Fibroblast of skin of right quadriceps (primary cell): Measurements from ENCODE around the gene CNRIP1.

Experiments
- DNase-seq: peaks from one replicate; pipeline ENCODE4 v3.0.0-alpha.2; 2013

CNRIP1 gene

GRCh38 chr2:68291314-68291713 lies 28.4 kb downstream of the CNRIP1 start:
- no peak for DNase-seq

- DNase-seq = no peak
Observed at GRCh38 chr2:68290901-68291300, 28.8 kb downstream of the CNRIP1 start.

GRCh38 chr2:68287580-68288441 lies 31.9 kb downstream of the CNRIP1 start:
- DNase-seq = peak; percentile 42

DNA sequence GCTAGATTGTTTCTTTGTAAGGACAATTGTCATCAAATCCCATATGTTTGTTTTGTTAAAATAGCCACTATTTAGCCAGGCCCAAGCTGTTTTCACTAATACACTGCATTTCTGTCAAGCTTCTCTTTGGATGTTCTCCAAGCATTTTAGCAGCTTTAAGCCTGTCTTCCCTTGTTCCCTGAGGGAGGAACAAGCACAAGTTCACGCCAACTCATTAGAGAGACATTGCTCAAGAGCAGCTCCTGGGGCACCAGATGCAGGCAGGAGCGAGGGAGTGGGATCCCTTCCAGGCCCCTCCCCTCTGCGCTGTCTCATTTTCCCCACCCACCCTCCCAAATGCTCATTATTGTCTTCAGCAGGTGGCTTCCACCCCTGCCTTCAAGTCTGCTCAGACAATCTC lies 34.9 kb downstream of the CNRIP1 start:
- DNase-seq = peak; percentile 68

DNA sequence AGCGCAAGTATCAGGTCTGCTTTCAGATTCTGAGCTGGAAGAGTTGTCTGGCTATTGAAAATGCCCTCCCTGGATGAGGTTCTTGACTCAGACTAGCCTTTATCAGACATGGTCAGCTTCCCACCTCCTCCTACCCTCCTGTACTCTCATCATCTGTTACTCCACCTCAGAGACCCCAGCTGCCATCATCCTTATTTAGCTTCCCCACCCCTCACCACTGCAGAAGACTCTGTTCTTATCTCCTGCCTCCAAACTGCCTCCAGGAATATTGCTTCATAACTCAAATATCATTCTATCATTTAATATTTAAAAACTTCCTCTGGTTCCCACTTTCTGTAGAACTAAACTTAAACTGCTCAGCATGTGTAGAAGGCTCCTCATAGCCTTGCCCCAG lies 36.3 kb downstream of the CNRIP1 start:
- DNase-seq = no peak

GRCh38 chr2:68282811-68283418 lies 36.8 kb downstream of the CNRIP1 start:
- DNase-seq = peak; percentile 42

- no peak for DNase-seq
Observed at GRCh38 chr2:68280796-68281195, 39.0 kb downstream of the CNRIP1 start.

GRCh38 chr2:68280348-68280747 lies 39.4 kb downstream of the CNRIP1 start:
- no peak for DNase-seq

DNA sequence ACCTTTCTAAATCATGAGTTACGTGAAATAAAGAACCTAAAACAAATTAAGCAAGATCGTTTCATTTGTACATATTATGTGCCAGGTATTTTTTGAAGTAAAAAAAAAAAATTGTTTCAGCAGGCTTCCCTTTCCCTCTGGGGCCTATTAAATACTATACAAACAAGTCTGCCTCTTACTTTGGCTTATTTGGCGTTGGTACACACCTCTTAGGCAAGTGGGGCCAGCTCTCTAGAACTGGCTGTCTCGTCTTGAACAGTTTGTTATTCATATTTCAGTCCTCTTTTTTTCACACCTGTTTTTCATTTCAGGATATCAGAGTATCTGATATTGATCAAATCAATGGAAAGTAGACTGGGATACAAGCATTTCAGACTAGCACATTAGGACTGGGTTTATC lies 40.1 kb downstream of the CNRIP1 start:
- no peak for DNase-seq

- no peak for DNase-seq
Observed at GRCh38 chr2:68278169-68278568, 41.6 kb downstream of the CNRIP1 start.

DNA sequence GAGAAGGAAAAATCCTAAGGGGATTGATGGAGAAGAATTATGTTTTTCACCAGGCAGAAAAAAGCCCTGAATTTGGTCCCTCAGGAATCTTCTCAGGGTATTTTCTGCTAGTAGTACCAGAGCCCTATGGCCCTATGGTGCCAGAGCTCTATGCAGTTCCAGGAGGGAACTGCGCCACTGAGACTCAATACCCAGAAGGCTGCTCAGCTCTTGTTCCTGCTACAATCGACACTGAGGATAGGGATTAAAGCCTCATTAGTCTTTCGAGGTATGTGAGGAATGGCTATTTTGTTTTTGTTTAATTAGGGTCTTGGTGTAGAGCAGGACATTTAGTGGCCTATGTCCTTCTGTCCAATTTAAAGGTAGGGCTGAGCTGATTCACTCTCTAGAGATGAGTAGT lies 45.7 kb downstream of the CNRIP1 start:
- DNase-seq = no peak

DNA sequence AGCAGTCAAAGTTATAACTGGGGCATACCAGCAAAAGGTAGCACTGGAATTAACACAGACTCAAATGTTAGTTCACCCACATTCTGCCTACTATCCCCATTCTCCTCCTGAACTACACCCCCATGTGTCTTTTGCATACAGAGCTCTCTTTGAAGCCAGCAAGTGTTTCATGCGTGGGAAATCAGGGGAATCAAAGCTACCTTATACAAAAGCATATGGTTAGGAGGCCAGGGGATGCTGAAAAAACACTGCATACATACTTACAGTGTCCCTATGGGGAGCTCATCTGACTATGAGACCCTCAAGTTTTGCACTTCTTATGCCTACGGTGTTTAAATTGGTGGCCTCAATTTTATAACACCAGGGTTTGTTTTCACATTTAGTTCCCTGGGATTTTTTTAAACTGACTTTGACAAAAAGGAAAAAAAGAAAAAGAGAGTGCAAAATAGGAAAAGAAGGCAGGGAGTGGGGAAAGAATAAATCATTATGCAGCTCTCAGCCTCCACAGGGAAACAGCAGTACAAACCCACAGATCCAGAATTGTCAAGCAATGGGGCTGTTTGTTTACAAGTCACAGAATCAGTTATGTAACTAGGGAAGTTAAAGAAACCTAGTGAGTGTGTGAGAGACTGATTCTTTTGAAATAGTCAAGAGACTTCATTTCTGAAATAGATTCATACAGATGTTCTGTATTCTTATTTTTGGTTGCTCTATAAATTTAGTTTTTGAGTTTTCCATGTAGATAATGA lies 47.3 kb downstream of the CNRIP1 start:
- no peak for DNase-seq

GRCh38 chr2:68266655-68267054 lies 53.1 kb downstream of the CNRIP1 start:
- DNase-seq = no peak

DNA sequence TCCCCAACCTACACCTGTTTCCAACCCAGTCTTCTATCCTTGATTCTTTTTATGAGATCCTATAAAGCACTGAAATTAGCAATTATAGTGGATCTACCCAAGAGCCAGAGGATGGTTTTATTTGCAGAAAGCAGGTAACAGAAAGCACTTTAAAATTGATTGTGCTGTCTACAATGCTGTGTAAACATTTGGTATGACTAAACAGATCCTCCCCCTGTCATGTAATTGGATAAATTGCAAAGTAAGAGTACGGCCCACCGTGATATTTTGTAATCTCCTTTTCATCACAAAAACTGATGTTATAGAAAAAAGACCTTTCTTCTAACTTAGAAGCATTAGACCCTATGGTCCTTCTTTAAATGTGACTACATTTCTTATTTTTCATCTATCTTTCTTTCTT lies 56.1 kb downstream of the CNRIP1 start:
- no peak for DNase-seq

DNA sequence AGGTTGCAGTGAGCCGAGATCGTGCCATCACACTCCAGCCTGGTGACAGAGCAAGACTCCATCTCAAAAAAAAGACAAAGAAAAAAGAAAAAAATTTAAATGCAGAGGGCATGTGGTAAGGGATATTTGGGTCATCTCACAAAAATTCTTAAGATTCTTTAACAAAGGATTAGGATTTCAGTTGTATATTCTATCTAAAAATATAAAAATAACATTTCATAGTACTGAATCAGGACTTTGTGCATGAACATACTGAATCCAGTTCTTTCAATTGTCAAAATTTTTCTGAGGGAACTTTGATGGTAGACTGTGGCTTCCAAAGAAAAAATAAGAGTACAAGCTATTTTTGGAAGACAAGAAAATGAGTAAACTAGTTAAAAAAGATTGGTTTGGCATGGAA lies 60.9 kb downstream of the CNRIP1 start:
- DNase-seq = no peak

DNA sequence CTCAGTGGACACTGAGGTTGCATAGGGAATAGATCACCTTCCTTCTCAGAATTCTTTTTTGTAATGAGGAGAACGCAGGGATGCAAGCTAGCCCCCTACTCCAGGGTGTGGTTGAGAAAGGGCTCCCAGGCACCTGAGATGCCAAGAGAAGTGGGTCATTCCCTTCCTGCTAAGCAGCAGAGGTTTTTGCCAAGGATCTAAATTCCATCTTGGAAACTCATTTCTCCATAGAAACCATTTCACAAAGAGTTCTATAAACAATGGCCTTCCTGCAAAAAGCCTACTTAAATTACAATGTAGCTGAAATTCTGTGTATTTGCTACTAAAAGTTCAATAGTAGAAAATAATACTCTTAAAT lies 63.7 kb downstream of the CNRIP1 start:
- DNase-seq = peak; percentile 45

DNA sequence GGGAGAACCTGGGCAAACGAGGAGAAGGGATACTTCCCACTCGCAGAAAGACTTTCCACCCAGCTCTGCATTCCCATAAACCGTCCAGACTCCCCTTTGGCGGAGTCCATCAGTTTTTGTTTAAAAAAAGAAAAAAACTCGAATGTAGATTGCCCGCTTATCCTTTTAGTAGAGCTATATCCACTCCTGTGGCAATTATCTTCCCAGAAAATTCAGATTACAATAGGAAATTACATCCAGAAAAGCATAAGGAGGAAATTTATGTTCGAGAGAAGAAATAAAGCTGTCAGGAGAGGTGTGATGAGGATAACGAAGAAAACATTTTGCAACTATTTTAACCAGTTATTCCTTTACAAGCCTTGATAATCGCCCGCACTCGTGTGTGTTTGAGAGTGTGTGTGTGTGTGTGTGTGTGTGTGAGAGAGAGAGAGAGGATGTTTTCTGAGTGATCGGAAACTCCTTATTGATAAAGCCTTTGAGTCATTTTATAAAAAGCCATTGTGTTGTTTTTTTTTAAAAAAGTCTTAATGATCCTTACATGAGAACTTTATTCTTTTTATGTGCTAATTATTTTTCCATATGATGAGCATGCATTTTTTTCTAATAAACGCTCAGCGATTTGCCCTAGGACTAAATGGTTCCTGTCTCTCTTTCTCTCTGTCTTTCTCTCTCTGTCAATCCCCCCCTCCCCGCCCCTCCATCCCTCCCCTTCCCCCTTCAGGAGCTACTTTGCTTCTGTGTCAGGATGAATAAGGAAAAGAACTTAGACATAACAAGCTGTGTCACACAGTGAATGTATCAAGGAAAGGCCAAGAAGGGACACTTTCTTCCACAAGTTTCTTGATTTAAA lies 66.3 kb downstream of the CNRIP1 start:
- DNase-seq = peak; percentile 38

- peak; percentile 97 for DNase-seq
Observed at GRCh38 chr2:68252400-68253218, 67.1 kb downstream of the CNRIP1 start, which contains the start of gene PPP3R1. TSS of gene PPP3R1 (minus strand) at chr2:68252532. CDS start at chr2:68252127, 405 bp downstream.

DNA sequence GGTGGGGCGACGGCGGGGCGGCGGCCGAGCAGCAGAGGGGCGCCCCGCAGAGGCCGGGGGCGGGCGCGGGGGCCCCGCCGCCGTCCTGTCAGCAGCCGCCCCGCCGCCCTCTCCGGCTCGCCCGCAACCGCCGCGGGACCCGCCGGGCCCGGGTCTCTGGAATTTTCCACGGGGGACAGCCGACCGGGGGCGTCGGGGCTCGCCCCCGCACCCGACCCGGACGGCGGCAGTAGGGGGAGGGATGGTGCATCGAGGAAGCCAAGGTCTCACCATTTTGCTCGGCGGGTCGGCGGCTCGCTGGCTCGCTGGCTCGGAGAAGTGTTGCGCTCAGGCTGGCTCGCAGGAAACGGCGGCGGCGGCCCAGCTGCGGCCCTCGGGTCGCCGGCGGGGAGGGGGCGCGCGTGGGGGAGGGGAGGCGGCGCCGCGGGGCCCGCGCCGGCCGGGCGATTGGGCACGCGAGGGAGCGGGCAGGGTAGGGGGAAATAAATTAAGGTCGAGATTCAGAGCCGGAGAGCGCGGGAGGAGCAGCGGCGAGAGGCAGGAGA lies 67.8 kb downstream of the CNRIP1 start:
- DNase-seq = no peak

- peak; percentile 75 for DNase-seq
Observed at GRCh38 chr2:68251187-68251854, 68.4 kb downstream of the CNRIP1 start.

GRCh38 chr2:68250652-68251186 lies 69.0 kb downstream of the CNRIP1 start:
- DNase-seq = no peak
